Parietal lobe (tissue), 2 donors: ENCODE results near the gene RNASET2. TPM values are rescaled to one million over a fixed set of nuclear protein-coding genes. Genes with fewer than 3 reads are reported as not detected.

Experiments used
- small RNA-seq: library from RNA; depleted of rRNA; stranded (forward); fragments of <200 nt; gene quantifications from one replicate; pipeline ENCODE3, GENCODE V24; 2014; ENCODE audit warnings: low replicate concordance
- total RNA-seq: library from RNA; depleted of rRNA; stranded (reverse); fragments of >200 nt; gene quantifications from one replicate; pipeline ENCODE4 v1.2.3, GENCODE V29; 2014

RNASET2 gene
- 25.4 TPM for total RNA-seq

GRCh38 chr6:166956444-166957086 lies at the start of gene RNASET2:
TSS of gene RNASET2 (minus strand) at chr6:166956550. CDS start at chr6:166956182, 368 bp downstream.

DNA sequence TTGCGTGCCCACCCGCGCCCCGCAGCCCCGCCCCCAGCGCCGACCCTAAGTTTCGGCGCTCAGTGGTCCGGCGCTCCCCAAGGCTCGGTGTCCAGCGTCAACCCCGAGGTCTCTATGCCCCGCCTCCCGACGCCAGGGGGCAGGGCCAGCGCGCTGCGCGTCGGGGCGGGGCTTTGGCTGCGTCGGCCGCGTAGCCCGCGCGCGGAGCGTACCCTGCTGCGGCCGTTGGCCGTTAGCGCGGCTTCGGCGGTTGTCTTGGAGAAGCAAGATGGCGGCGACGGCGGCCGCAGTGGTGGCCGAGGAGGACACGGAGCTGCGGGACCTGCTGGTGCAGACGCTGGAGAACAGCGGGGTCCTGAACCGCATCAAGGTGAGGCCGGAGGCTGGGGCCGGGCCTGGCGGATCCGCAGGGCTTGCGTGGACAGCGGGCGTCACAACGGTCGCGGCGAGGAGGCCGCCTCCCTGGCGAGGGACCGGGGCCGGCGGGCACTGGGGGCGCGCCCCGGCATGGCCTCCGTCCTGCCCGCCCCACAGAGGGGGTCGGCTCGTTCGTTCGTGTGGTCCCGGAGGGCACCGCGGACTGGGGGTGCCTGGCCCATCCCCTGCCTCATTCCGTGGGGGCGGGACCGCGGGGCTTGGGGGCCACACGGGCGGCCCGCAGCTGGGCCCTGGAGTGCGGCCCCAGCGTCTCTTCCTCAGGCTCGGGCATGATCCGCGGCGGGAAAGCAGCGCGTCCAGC lies 43.0 kb upstream of the RNASET2 start, which contains the start of gene CEP43:
Gene CEP43, plus strand, starts transcription at position 253 of the 739 bp plus-strand sequence. Its CDS starts 16 bp downstream, at position 269.

Small RNAs within 50 kb of the gene (small RNA-seq; reads per million reads assigned to genes)
- gene MIR3939, result 0.09 reads per million

Other genes with a start within 250 kb of the RNASET2 start
- gene CEP43, start 42.8 kb upstream of the RNASET2 start, total RNA-seq, result 35.7 TPM
- gene CCR6, start 166.5 kb upstream of the RNASET2 start, total RNA-seq, result not detected
- gene GPR31, start 201.4 kb upstream of the RNASET2 start, total RNA-seq, result not detected